Caki2 (cell line): ENCODE data around the gene POSTN. TPM values are rescaled to one million over a fixed set of nuclear protein-coding genes. Genes with fewer than 3 reads are reported as not detected.

Experiments
- DNase-seq: peaks from one replicate; pipeline ENCODE4 v3.0.0-alpha.2; 2015; ENCODE audit warnings: low read depth
- in situ Hi-C: cut with HindIII; loops from 2 replicates; pipeline ENCODE4 v1.10.0; 2016; ENCODE audit warnings: low sequenced_read_pairs, low pct_unique_long_range_greater_than_20kb, mixed read lengths
- total RNA-seq: library from RNA; depleted of rRNA; stranded (reverse); fragments of >200 nt; shearing (Covaris generic); gene quantifications from 2 replicates; pipeline ENCODE4 v1.2.3, GENCODE V29; 2014; ENCODE audit warnings: low replicate concordance; rRNA removed

POSTN gene, protein sequence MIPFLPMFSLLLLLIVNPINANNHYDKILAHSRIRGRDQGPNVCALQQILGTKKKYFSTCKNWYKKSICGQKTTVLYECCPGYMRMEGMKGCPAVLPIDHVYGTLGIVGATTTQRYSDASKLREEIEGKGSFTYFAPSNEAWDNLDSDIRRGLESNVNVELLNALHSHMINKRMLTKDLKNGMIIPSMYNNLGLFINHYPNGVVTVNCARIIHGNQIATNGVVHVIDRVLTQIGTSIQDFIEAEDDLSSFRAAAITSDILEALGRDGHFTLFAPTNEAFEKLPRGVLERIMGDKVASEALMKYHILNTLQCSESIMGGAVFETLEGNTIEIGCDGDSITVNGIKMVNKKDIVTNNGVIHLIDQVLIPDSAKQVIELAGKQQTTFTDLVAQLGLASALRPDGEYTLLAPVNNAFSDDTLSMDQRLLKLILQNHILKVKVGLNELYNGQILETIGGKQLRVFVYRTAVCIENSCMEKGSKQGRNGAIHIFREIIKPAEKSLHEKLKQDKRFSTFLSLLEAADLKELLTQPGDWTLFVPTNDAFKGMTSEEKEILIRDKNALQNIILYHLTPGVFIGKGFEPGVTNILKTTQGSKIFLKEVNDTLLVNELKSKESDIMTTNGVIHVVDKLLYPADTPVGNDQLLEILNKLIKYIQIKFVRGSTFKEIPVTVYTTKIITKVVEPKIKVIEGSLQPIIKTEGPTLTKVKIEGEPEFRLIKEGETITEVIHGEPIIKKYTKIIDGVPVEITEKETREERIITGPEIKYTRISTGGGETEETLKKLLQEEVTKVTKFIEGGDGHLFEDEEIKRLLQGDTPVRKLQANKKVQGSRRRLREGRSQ
- total RNA-seq: not detected in 2 replicates

DNA sequence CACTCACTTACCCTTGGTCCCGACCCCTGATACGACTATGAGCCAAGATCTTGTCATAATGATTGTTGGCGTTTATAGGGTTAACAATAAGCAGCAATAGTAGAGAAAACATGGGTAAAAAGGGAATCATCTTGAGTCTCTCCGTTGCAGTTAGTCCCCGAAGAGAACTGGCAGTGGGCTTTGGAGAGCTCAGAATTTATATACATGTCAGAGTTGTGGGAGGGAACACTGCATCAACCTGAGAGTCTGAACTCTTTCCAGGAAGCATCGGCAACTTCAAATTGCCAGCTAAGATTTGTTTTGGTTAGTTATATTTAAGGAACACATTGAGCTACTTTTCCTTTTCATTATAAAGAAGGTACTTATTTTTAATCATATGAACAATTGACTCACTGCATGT is at the start of gene POSTN:
Gene POSTN, minus strand, starts transcription at position 172 of the 400 bp plus-strand sequence. Its CDS starts 42 bp downstream, at position 130.
- in situ Hi-C loops: no loop called here
- DNase-seq: no peak

DNA sequence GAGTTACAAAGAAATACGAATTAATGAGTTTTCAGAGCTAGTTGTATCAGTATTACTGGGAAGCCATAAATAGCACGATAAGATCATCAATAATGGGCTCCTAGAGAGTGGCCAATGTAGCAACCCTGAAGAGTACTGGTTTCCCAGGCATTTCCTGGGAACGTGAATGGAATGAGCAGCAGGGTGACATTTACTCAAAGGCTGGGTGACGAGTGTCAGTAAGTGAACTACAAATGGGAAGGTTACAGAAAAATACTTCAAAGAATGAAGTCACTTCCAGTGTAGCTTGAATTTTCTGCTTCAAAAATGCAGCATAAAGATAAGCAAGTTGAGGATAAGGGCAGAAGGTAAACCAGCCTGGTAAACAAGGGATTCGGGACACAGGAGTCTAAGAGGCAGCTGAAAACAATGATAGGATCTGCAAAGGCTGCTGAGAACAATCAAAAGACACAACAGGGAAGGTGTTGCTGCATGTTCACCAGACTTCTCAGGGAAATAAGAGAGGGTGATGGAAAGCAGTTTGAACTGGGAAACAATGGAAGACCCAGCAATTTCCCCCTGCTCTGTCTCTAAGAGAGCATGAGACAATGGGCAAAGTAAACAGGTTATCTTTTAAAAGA is 48.6 kb upstream of the POSTN start:
- no peak for DNase-seq
- in situ Hi-C loops: no loop called here

DNA sequence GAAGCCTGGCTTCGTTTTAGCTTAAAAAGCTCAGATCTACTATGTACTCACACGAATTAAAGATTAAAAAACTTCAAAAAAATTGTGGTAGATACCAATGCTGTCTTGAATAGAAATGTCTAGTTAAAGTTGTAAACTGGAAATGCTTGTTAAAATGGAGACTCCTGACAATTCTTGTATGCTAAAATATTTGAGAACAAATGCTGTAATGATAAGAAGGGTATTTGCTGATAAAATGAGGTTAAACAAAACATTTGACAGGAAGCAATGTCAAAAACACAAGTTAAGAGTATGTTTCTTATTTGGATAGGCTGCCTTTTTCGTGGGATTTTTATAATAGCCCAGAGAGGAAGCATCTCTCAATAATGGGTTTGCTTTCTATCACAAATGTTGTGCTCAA is 48.0 kb upstream of the POSTN start:
- in situ Hi-C loops: no loop called here

DNA sequence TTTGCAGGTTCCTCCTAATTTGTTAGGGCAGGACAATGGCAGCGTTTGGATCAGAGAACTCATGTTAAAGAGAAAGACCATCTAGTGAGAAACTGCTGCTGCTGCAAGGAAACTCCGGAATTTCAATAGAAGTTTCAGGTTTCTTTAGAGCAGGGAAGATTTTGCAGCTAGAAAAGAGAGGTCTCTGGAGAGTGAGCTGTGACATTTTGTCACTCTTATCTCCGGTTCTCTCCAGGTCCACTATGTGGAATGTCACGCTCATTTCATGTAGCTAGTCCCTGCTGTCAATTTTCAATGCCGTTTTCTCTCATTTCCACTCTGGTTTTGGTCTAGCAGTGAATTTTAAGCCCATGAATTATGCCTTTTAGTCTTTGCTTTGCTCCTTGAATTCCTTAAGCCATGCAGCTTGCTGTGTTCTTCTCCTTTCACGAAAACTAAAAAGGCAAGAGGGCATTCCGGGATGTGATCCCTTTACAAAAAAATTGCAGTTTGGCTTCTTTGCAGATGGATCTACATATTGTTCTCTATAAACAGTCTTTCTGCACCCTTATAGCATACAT is 46.7 kb upstream of the POSTN start:
- in situ Hi-C loops: no loop called here
- DNase-seq: no peak

More for the DNA sequence above, 48.0 kb upstream of the POSTN start:
- no peak for DNase-seq

DNA sequence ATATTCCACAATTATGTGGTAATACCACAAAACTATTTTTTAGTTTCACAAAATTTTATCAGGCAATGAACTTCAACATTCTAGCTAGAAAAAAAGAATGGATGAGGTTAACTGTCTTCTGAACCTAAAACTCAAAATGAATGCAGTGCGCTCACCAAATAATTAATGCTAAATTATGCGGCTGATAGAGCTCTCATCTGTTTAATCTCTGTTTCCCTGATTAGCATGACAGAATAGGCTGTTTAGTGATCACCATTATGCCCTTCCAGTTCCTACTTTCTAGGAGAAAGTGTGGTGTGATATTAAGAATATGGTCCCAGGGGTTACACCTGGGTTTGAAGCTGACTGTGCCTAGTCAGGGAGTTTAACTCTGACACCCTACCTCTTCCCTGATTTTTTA is 42.8 kb upstream of the POSTN start:
- DNase-seq: no peak
- in situ Hi-C loops: no loop called here

DNA sequence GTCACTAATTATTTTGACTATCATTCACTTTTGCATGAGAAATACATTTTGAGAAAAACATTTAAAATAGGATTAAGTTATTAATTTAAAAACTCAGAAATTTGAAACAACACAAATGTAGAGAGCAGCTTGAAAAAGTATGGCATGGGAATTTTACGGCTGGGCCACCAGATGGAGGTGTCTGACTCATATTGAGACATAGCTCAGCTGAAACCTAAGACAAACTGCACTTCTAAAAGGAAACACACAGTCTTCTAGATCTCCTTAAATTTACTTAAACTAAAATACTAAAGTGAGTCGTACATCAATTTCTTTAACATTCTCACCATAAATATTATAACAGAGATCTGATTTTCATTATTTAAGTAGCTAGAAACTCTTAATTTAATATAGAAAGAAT is 41.9 kb upstream of the POSTN start:
- in situ Hi-C loops: no loop called here
- peak; percentile 31 for DNase-seq

DNA sequence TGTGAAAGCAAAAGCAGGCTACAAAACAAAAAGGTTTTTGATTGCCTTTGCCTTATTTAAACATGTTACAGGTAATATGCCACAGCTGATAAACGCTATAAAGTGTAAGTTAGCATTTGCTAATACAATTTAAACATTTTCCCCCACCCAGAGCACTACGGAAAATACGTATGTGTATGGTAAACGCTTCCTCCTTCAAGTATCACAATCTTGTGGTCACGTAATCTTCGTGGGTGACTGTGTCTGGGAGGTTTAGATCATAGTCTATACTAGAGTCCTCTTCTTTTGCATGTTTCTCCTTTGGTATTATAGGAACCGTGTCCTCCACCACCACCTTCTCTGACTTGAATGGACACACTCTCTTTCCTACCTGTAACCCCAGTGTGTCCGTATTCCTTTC is 38.1 kb upstream of the POSTN start:
- in situ Hi-C loops: no loop called here

DNA sequence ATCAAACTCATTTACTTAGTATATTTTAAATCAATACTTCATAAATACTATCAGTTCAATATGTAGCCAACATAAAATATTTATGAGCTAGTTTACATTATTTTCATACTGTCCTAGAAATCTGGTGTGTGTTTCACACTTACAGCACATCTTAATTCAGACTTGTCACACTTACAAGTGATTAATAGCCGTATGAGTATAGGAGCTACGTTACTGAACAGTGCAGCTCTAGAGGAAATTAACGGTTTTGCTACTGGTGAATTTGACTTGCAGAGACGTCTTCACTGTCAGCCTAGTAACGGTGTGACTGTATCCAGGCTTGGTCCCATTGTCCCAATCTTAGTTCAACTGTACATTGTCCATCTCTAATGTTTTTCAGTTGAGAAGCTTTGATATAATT is 33.7 kb upstream of the POSTN start:
- in situ Hi-C loops: no loop called here
- no peak for DNase-seq

More for the DNA sequence above, 38.1 kb upstream of the POSTN start:
- no peak for DNase-seq

DNA sequence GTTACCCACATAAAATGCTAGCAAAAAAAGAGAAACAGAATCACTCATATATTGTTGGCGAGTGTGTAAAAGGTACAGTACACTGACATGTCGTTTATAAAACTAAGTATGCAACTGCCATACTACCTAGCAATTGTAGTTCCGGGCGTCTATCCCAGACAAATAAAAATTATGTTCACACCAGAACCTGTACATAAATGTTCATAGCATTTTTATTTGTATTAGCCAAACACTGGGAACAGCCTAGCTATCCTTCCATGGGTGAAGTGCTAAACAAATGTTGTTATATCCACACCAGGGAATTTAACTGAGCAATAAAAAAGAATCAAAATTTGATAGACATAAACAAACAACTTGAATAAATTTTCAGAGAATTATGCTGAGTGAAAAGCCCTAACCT is 28.9 kb upstream of the POSTN start:
- DNase-seq: no peak
- in situ Hi-C loops: no loop called here

DNA sequence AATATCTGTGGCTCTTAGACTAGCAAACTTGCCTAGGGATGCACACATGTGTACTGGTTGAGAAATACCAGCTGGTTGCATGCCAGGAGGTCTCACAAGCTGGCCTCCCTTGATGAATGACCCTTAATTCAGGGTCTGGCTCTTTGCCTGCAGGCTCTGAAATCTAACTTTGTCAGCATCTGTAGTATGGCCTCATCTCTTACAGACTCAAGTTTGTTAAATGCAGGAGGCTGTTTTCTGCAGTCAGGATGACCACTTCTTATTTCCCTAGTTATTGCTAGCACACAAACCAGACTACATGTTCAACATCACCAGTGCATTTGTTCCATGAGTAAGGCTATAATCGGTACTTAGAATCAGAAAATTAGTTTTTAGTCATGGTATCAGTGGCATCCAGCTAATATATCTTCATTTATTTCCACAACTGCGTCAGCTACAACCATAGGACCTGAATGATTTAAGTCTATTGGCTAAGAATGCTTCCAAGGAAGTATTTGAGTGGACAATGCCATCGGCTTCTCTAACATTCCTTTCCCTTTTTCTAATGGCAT is 23.3 kb upstream of the POSTN start:
- no peak for DNase-seq
- in situ Hi-C loops: no loop called here

DNA sequence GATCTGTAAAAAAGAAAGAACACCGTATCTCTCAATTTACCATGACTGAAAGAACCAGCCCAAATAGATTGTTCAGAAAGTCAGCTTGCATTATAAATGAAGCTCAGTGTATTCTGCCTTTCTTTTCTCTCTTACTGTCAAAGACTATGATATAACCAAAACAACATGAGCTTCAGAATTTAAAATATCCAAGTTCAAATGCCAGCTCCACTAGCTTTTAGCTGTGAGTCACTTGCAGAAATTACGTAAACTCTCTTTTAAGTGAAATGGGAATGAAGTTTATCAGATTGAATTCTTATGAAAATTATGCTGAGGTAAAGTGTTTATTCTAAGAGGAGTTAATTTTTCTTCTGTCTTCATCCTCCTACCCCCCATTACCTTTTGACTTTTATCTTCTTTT is 20.0 kb upstream of the POSTN start:
- peak; percentile 37 for DNase-seq
- in situ Hi-C loops: no loop called here

DNA sequence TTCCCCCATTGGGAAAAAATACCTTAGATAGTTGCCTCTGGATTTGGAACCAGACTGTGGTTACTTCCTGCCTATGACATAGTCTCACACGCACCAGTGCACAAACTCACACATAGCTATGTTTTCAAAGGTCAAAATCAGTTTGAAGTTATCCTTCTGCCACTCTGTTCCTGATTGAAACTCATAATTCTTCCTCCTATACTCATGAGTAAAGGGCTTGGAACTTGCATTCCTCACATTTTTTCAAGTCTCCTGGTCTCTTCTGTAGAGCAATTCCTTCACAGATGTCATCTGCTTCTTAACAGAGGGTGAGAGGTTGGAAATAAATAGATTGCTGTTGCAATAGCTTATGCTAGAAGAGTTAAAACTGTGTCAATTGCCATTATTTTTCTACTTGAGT is 18.6 kb upstream of the POSTN start:
- in situ Hi-C loops: no loop called here
- DNase-seq: peak; percentile 91

DNA sequence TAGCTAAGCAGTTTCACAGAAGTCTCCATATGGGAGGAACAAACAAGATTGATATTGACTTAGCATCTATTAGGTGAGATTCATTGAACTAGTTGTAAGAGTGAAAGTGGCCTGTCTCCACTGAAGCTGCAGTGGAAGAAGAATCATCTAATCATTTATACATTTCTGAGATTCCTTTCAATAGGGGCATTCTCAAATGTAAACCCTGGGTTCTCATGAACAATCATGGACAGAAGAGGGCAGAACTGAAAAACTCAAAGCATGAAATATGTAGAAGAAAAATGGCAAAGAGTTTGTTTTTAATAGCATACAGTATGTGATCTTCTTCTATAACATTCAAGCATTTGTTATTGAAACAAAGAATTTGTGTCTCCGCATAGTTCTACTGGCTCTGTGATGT is 17.6 kb upstream of the POSTN start:
- in situ Hi-C loops: no loop called here
- no peak for DNase-seq

DNA sequence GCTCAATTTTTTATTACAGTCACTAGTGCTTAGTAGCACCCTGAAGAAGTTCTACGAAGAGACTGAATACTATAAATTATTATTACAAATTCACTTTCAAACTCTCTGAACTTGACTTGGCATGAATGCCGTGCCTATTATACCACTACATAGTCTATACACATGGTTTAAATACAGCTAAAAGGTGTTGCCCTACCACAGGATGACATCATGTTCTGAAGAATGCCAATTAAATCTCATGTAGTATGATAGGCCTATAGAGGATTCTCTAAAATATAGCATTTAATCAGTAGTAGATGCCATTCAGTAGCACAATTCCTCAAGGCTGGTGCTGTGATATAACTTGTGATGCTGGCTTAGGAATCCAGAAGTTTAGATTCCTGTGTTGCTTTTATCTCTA is 16.7 kb upstream of the POSTN start:
- in situ Hi-C loops: no loop called here
- no peak for DNase-seq

DNA sequence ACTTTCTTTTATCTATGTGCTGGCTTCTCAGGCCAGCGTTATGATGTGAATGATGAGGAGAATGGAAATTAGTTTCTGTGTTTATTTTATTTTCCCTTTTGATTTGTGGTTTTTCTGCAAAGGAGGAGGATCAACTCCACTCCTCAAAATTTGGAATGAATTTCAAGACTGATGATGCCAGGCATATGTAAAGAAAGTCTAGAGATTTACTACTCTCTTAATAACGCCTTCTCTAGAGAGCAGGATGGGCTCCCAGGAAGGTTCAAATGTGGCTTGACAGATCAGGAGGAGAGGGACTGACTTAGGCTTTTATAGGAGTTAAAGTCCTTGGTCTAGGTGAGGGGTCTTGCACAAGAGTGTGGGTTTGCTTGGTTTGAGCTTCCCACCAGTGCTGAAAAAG is 15.1 kb upstream of the POSTN start:
- in situ Hi-C loops: no loop called here
- DNase-seq: no peak

DNA sequence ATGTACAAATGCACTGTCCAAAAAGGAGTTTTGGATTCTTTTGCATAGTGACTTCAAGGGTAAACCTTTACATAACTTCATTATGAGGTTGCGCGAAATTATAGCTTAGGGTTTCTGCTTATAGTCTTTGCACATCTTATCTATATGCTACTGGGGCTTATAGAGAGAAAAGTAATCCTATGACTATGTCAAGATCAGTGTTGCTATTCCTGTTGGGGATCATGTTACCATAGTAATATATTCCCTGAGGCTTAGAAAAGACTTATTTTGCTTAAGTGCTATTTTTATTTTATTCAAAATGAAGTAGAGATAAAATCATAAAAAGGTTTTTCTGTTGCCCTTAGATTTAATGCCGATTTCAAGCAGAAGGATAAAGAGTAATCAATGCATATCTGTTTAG is 14.7 kb upstream of the POSTN start:
- in situ Hi-C loops: no loop called here
- no peak for DNase-seq

DNA sequence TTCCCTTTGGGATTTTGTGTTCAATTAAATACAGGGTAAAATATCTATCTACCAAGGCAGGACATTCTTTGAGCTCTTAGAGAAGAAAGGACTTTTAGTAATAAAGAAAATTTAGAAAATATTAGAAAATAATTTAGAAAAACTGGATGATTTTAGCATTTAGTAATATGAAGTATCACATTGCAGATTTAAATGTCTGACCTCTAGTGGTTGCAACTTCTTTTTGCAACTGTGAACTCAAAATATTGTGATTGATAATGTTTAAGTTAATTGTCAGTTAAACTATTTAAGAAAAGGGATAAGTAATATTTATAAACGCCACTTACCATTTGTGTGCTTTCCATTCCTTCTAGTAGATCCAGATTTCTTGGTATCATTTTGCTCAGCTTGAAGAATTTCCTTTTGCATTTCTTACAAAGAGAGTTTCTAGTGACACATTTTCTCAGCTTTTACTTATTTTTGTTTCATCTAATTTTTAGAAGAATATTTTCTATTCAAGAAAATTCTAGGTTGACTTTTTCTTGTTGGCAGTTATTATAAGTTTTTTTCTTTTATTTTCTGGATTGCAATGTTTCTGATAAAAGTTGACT is 10.3 kb upstream of the POSTN start:
- in situ Hi-C loops: no loop called here

DNA sequence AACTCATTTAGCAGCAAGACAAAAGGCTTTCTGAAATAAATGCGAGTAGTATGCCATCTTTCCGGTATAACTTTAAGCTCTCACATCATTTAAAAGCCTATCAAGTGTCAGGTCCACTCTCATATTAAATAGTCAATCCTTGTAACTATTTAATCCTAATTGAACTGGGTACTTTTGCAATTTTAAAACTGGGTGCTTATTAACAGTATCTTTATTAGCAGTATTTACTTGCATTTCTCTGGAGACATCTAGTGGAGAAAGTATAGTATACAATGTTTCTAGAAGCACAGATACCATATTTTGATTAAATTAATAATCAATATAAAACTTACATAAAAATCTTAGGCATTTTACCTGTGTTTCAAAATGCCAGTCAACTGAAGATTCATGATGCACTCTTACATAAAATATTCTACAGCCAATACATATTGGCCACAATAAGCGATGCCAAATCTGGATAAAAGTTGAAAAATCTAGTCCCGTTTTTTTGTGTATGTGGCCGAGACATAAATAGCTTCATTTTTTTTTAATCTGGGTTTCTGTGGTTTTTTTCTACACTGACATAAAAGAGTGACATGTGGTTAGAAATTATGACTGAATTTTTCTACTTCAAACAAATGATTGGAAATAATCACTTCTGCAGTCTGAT is 4.3 kb upstream of the POSTN start:
- DNase-seq: peak; percentile 14

More for the DNA sequence above, 10.3 kb upstream of the POSTN start:
- no peak for DNase-seq

More for the DNA sequence above, 4.3 kb upstream of the POSTN start:
- in situ Hi-C loops: no loop called here
